WI38 (cell line): Measurements from ENCODE around the gene RTL1.

Experiments
- H3K4me3 ChIP-seq: 2 replicates; pipeline ENCODE4 v1.5.1; 2011; ENCODE audit warnings: low read depth, mild to moderate bottlenecking, control low read depth, low read length
- CTCF ChIP-seq: IDR thresholded peaks from 2 replicates; pipeline ENCODE4 v1.5.1; 2012; ENCODE audit warnings: low read depth, mild to moderate bottlenecking, control low read depth, low read length

Gene RTL1

GRCh38 chr14:100879782-100880181, 23.7 kb downstream of the RTL1 start:
- H3K4me3 ChIP-seq: no peak overlapping the region
- TF ChIP-seq CTCF: no peak

- no peak for TF ChIP-seq CTCF
- H3K4me3 ChIP-seq: no peak overlapping the region
These were observed 24.3 kb downstream of the RTL1 start for GRCh38 chr14:100879194-100879593.

- TF ChIP-seq CTCF: no peak
- no peak overlapping the region for H3K4me3 ChIP-seq
These were observed 25.0 kb downstream of the RTL1 start for GRCh38 chr14:100878271-100879146.

GRCh38 chr14:100875861-100876590, 27.5 kb downstream of the RTL1 start:
- no peak overlapping the region for H3K4me3 ChIP-seq
- TF ChIP-seq CTCF: no peak

GRCh38 chr14:100875126-100875525, 28.4 kb downstream of the RTL1 start:
- H3K4me3 ChIP-seq: no peak overlapping the region
- TF ChIP-seq CTCF: no peak

- H3K4me3 ChIP-seq: no peak overlapping the region
- no peak for TF ChIP-seq CTCF
These were observed 29.0 kb downstream of the RTL1 start for GRCh38 chr14:100874411-100875091.
